Embryonic facial prominence (tissue), 1 donor: Measurements from ENCODE around the gene CLCA2.
"Not testable (repeated sequence)": the region's sequence is repeated elsewhere in the genome, so short reads cannot be mapped to it uniquely, and the experiment has no call there.

Source experiments
- DNase-seq: peaks from one replicate; pipeline ENCODE4 v3.0.0-alpha.2; 2016; ENCODE audit errors: extremely low spot score

The CLCA2 gene

GRCh38 chr1:86472152-86472551, 48.2 kb downstream of the CLCA2 start:
- no peak for DNase-seq

GRCh38 chr1:86472767-86473166, 48.8 kb downstream of the CLCA2 start:
- no peak for DNase-seq

- no peak for DNase-seq
Measured at GRCh38 chr1:86477256-86477655, 53.3 kb downstream of the CLCA2 start.

GRCh38 chr1:86477682-86478081, 53.7 kb downstream of the CLCA2 start:
- DNase-seq = no peak

- DNase-seq = no peak
Measured at GRCh38 chr1:86478416-86479156, 54.6 kb downstream of the CLCA2 start.

- no peak for DNase-seq
Measured at GRCh38 chr1:86481966-86482365, 58.0 kb downstream of the CLCA2 start.

GRCh38 chr1:86487131-86487810, 63.3 kb downstream of the CLCA2 start:
- no peak for DNase-seq

- DNase-seq = no peak
Measured at GRCh38 chr1:86487811-86488141, 63.8 kb downstream of the CLCA2 start.

- DNase-seq = no peak
Measured at GRCh38 chr1:86489242-86489878, 65.4 kb downstream of the CLCA2 start.

GRCh38 chr1:86491171-86491950, 67.4 kb downstream of the CLCA2 start:
- no peak for DNase-seq

- no peak for DNase-seq
Measured at GRCh38 chr1:86498281-86498680, 74.3 kb downstream of the CLCA2 start.

- DNase-seq = no peak
Measured at GRCh38 chr1:86499987-86500593, 76.1 kb downstream of the CLCA2 start.

GRCh38 chr1:86500714-86501113, 76.7 kb downstream of the CLCA2 start:
- DNase-seq = no peak

GRCh38 chr1:86502125-86502646, 78.2 kb downstream of the CLCA2 start:
- not testable (repeated sequence) for DNase-seq

- DNase-seq = no peak
Measured at GRCh38 chr1:86502721-86503405, 78.9 kb downstream of the CLCA2 start.

- DNase-seq = no peak
Measured at GRCh38 chr1:86503406-86504136, 79.6 kb downstream of the CLCA2 start.

GRCh38 chr1:86504137-86504479, 80.1 kb downstream of the CLCA2 start:
- DNase-seq = no peak

- DNase-seq = no peak
Measured at GRCh38 chr1:86504895-86505563, 81.1 kb downstream of the CLCA2 start.

- DNase-seq = no peak
Measured at GRCh38 chr1:86505564-86505902, 81.6 kb downstream of the CLCA2 start.
